Astrocyte of the spinal cord (primary cell): ENCODE measurements around the gene NPEPL1.
"Not testable (repeated sequence)": the region's sequence is repeated elsewhere in the genome, so short reads cannot be mapped to it uniquely, and the experiment has no call there.

Experiments used
- DNase-seq: peaks from one replicate; pipeline ENCODE4 v3.0.0; 2011; ENCODE audit warnings: low read depth, low spot score
- H3K4me3 ChIP-seq: 2 replicates; pipeline ENCODE4 v1.5.1; 2011; ENCODE audit warnings: low read depth, mild to moderate bottlenecking, low read length, moderate library complexity
- CTCF ChIP-seq: IDR thresholded peaks from 2 replicates; pipeline ENCODE4 v1.5.1; 2012; ENCODE audit warnings: low read depth, mild to moderate bottlenecking, low read length, inconsistent platforms
- in situ Hi-C: cut with HindIII; loops from 2 replicates; pipeline ENCODE4 v1.10.0; 2017; ENCODE audit warnings: low sequenced_read_pairs

Gene NPEPL1, protein sequence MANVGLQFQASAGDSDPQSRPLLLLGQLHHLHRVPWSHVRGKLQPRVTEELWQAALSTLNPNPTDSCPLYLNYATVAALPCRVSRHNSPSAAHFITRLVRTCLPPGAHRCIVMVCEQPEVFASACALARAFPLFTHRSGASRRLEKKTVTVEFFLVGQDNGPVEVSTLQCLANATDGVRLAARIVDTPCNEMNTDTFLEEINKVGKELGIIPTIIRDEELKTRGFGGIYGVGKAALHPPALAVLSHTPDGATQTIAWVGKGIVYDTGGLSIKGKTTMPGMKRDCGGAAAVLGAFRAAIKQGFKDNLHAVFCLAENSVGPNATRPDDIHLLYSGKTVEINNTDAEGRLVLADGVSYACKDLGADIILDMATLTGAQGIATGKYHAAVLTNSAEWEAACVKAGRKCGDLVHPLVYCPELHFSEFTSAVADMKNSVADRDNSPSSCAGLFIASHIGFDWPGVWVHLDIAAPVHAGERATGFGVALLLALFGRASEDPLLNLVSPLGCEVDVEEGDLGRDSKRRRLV

GRCh38 chr20:58692579-58693225 is at the start of gene NPEPL1:
TSS of gene NPEPL1 (plus strand) at chr20:58692800. CDS start at chr20:58692901, 101 bp downstream.
- peak within 1 kb of the TSS; percentile 31 for H3K4me3 ChIP-seq
- TF ChIP-seq CTCF = peak; percentile 15
- DNase-seq = peak; percentile 53
- in situ Hi-C loops = no loop called here

GRCh38 chr20:58642896-58643295 is 49.7 kb upstream of the NPEPL1 start:
- H3K4me3 ChIP-seq, DNase-seq, in situ Hi-C loops: not testable (repeated sequence)

- DNase-seq = peak; percentile 89
- no peak for TF ChIP-seq CTCF
- no peak overlapping the region for H3K4me3 ChIP-seq
- in situ Hi-C loops = no loop called here
Observed at GRCh38 chr20:58645412-58645968, 47.1 kb upstream of the NPEPL1 start.

- no peak for TF ChIP-seq CTCF
- DNase-seq = no peak
- H3K4me3 ChIP-seq = no peak overlapping the region
- in situ Hi-C loops = no loop called here
Observed at GRCh38 chr20:58646257-58646656, 46.3 kb upstream of the NPEPL1 start.

DNA sequence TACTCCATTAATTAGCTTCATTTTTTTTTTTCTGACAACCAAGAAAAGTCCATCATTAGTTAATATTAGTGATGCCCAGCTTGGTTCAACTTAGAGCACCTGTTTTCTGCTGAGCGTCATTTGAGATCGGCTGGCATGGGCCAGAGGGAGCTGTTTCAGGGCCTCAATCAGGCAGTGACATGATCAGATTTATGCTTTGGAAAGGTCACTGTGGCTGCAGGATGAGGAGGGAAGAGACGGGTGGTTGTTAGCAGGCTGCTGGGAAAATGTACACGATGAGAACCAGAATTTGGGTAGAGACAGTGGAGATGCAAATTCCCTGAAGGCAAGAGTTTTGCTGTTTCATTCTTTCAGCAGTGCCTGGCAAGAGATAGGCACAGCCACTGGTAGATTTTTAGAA is 45.9 kb upstream of the NPEPL1 start:
- in situ Hi-C loops = no loop called here
- DNase-seq = no peak
- no peak overlapping the region for H3K4me3 ChIP-seq
- TF ChIP-seq CTCF = no peak

DNA sequence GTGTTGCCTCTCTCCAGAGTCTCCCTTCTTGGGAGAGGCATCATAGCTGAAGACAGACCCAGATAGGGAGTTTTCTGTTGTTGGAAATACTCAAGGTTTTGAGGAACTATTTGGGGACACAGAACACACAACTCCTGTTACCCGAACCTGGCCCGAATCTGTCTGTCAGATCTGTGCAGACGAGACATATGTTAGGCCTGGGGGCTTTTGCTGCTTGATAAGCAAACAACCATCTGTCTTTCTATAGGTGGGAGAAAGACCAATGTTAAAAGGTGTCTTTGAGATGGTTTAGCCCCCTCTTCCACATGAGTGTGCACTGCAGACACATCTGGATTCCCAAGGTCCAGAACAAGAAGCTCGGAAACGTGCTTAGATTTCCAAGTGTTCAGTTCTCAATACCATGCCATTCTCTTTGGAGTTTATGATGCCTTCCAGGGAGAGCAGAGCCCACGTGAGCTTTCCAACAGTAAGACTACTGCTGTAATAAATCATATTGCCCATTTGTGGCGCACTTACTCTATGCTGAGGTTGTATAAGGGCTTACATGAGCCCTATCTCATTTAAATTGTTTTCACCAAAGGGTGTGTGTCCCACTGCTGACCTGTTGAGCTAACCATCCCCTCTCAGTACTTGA is 45.3 kb upstream of the NPEPL1 start:
- no peak for DNase-seq
- no peak for TF ChIP-seq CTCF
- H3K4me3 ChIP-seq = no peak overlapping the region
- in situ Hi-C loops = no loop called here
